Progenitor cell of endocrine pancreas (in vitro differentiated cells): Measurements from ENCODE around the gene UBE3B. TPM values are rescaled to one million over a fixed set of nuclear protein-coding genes. Genes with fewer than 3 reads are reported as not detected.

Experiments used
- DNase-seq: peaks from one replicate; pipeline ENCODE4 v3.0.0; 2021; ENCODE audit warnings: low spot score; ENCODE audit not compliant: unreplicated experiment
- H3K27ac Mint-ChIP-seq: 2 replicates; pipeline ENCODE4 v1.8.0; 2021; ENCODE audit warnings: mild to moderate bottlenecking, moderate library complexity, mixed read lengths
- H3K27me3 Mint-ChIP-seq: 2 replicates; pipeline ENCODE4 v1.8.0; 2021; ENCODE audit warnings: mixed read lengths
- H3K36me3 Mint-ChIP-seq: 2 replicates; pipeline ENCODE4 v1.8.0; 2022; ENCODE audit warnings: mixed read lengths; ENCODE audit not compliant: insufficient read depth
- H3K4me1 Mint-ChIP-seq: 2 replicates; pipeline ENCODE4 v1.8.0; 2021; ENCODE audit warnings: low read depth, mixed read lengths
- H3K4me3 Mint-ChIP-seq: 2 replicates; pipeline ENCODE4 v1.8.0; 2021; ENCODE audit warnings: low read depth, mild to moderate bottlenecking, moderate library complexity, mixed read lengths
- H3K9me3 Mint-ChIP-seq: 2 replicates; pipeline ENCODE4 v1.8.0; 2021; ENCODE audit warnings: low read depth, mixed read lengths
- total RNA-seq: library from RNA; stranded (reverse); gene quantifications from 2 replicates; pipeline ENCODE4 v1.2.1, GENCODE V29; 2021
- TF ChIP-seq, protein P1 (sequence below): fragments of 200-600 bp; sonication (generic); IDR thresholded peaks from one replicate; pipeline ENCODE4 v1.5.0; 2021; ENCODE audit warnings: antibody characterized with exemption, mild to moderate bottlenecking; ENCODE audit not compliant: unreplicated experiment

The UBE3B gene
- total RNA-seq, 1 donor from 2014 or later = 41.8 TPM

DNA sequence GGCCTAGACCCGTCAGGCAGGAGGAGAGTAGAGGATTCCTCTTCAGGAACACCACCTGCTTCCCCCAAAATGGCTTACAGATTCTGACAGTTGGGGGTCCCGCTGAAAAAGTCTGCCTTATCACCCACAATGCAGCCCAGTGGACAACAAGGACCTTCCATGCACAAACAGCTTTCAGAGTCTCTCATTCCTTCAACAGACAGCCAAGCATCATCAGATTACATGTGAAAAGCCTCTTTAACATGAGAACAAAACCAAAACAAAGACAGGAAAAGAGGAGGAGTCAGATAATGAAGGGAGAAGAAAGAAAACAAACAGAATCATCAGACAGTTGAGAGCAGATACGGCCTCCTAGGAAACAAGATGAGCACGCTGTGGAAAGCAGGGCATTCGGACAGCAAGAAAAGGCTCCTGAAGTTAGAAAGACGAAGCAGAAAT, 18.6 kb upstream of the UBE3B start:
- DNase-seq = no peak
- H3K9me3 Mint-ChIP-seq = no peaks in the 10 kb centered on the region
- H3K4me3 Mint-ChIP-seq = no peak overlapping the region
- H3K27me3 Mint-ChIP-seq = no peaks in the 10 kb centered on the region
- H3K27ac Mint-ChIP-seq = peak overlapping the region; percentile 21
- TF ChIP-seq, protein P1, sequence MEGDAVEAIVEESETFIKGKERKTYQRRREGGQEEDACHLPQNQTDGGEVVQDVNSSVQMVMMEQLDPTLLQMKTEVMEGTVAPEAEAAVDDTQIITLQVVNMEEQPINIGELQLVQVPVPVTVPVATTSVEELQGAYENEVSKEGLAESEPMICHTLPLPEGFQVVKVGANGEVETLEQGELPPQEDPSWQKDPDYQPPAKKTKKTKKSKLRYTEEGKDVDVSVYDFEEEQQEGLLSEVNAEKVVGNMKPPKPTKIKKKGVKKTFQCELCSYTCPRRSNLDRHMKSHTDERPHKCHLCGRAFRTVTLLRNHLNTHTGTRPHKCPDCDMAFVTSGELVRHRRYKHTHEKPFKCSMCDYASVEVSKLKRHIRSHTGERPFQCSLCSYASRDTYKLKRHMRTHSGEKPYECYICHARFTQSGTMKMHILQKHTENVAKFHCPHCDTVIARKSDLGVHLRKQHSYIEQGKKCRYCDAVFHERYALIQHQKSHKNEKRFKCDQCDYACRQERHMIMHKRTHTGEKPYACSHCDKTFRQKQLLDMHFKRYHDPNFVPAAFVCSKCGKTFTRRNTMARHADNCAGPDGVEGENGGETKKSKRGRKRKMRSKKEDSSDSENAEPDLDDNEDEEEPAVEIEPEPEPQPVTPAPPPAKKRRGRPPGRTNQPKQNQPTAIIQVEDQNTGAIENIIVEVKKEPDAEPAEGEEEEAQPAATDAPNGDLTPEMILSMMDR = no peak
- peaks cover 9% of the 10 kb centered on the region for H3K4me1 Mint-ChIP-seq
- peaks cover 13% of the 10 kb centered on the region for H3K36me3 Mint-ChIP-seq

DNA sequence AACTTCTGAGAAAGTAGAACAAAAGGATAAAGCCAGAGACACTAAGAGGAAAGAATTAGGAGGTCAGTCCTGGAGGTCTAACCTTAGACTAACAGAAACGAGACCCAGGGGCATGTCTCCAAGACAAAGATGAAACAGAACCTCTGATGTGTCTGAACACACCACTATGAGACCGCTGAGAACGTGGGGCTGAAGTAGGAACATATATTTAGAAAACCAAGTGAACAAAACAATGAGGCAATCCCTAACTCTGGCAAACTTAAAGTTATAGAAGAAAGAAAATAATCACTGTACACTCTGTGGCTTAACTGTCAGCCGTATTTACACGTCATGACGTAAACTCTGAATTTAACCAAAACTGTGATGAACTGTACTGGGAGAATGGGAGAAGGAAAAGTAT, 18.2 kb upstream of the UBE3B start:
- Mint-ChIP-seq H3K4me1 (peaks cover 10% of the 10 kb centered on the region), H3K27ac (no peak overlapping the region), H3K36me3 (peaks cover 10% of the 10 kb centered on the region), H3K9me3 (no peaks in the 10 kb centered on the region), H3K27me3 (no peaks in the 10 kb centered on the region), H3K4me3 (no peak overlapping the region)
- TF ChIP-seq, protein P1 = no peak
- DNase-seq = no peak

DNA sequence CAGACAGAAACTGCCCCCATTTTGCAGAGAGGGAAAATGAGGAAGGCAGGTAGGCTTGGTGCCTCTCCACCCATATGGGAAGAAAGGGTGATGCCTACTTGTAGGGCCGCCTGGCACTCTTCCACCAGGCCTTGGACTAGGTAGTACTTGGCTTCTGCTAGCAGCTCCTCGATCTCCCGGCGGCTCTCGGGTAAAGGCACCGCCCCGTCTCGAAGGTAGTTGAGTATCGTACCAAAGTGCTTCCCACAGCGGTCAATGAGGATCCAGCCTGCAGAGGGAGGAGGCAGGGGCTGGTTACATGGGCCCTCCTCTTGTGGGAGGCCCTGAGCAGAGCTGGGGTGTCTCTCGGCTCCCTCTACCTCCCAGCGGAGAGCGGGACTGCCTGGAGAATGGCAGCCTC, 16.9 kb upstream of the UBE3B start:
- Mint-ChIP-seq H3K9me3 (no peaks in the 10 kb centered on the region), H3K27me3 (no peaks in the 10 kb centered on the region), H3K4me3 (no peak overlapping the region), H3K36me3 (peaks cover 8% of the 10 kb centered on the region), H3K4me1 (peaks cover 10% of the 10 kb centered on the region), H3K27ac (no peak overlapping the region)
- no peak for DNase-seq
- TF ChIP-seq, protein P1 = no peak

DNA sequence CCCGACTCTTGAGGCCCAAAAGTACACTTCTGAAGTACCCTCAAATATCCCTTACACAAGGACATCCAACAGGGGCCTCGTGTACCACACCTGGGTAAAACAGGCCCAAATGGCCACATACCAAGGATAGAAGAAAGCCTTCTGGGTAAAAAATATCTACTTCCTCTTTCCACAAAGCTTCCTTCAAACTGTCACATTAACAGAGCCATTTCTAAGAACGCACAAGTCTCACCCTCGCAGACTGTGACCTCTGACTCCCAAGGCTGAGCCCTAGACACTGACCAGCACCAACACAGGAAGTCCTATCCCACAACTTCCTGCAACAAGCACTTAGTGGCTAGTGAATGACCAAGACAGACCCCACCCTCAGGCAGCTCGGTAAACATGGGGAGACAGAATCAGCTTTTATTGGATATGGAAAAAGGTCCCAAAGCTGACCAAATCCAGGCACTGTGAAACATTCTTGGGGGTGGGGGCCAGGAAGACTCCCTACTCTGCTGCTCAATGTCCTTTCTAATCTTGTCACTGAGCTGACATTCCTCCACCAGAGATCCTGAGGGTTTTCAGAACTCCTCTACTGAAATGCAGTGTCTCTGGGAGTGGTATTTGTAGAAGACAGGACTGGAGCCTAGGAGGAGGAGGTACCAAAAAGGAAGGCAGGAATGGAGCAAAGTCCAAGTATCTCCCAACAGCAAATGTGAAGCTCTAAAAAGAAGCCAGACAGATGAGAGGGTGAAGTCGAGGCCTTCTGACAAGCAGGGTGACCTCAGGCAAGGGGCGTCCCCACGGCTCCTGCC, 16.2 kb upstream of the UBE3B start:
- TF ChIP-seq, protein P1 = no peak
- peaks cover 6% of the 10 kb centered on the region for H3K36me3 Mint-ChIP-seq
- DNase-seq = no peak
- peaks cover 10% of the 10 kb centered on the region for H3K4me1 Mint-ChIP-seq
- no peaks in the 10 kb centered on the region for H3K27me3 Mint-ChIP-seq
- H3K4me3 Mint-ChIP-seq = no peak overlapping the region
- H3K27ac Mint-ChIP-seq = peak overlapping the region; percentile 89
- no peaks in the 10 kb centered on the region for H3K9me3 Mint-ChIP-seq

DNA sequence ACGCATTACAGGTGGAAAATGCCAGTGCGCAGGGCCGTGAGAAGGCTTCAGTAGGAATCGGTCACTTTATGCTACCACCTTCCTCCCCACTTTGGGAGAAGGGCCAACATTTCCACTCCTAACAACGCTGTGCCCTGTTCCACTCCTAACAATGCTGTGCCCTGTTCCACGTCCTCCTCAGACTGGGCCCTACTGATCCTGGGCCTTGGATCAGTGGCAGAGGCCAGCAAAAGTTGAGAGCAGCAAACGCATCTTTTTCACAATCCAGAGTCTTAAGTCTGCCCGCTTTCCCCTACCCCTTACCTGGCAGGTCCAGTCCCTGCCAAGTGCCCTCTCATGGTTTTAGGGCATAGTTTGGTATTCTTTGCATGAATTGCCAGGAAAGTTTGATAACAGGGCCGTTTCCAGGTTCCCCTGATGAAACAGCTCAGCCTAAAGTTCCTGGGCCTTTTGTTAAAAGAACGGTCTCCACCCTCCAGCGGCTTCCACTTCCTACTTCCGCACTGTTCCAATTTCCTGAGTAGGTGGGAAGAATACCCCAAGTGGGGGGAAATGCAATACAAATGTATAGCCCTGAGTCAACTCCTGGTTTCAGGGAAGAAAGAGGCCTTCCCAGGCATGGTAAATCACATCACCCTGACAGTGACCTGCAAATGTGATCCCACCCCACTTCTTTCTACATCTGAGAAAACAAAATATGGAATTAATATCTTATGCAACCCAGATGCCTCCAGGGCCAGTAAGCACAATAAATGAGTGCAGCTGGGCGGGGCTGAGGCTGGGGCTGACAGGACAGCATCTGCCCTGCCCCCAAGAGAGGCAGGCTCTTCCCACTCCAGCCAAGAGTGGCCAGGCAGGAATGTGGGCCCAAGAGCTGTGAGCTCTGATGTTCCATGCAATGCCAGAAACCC, 15.3 kb upstream of the UBE3B start:
- no peak overlapping the region for H3K4me3 Mint-ChIP-seq
- TF ChIP-seq, protein P1 = no peak
- H3K27ac Mint-ChIP-seq = no peak overlapping the region
- H3K9me3 Mint-ChIP-seq = no peaks in the 10 kb centered on the region
- DNase-seq = no peak
- peaks cover 10% of the 10 kb centered on the region for H3K4me1 Mint-ChIP-seq
- peaks cover 3% of the 10 kb centered on the region for H3K36me3 Mint-ChIP-seq
- H3K27me3 Mint-ChIP-seq = no peaks in the 10 kb centered on the region
